Stimulated activated memory B cell treated with anti-CD40 and anti-IgM and Interleukin-4, amounts not matched to agents 10 μg/mL and 1 μg/mL and 100 μg/mL, for 72 hours (primary cell): ENCODE results near the gene NOP56.
"Not testable (repeated sequence)": the region's sequence is repeated elsewhere in the genome, so short reads cannot be mapped to it uniquely, and the experiment has no call there.

Experiments used
- ATAC-seq: fragments of 150-1000 bp; cut with Tn5 transposase; 2 replicates; pipeline ENCODE4 v1.10.0; 2021
- H3K27ac Mint-ChIP-seq: one replicate; pipeline ENCODE4 v1.8.0; 2022; ENCODE audit warnings: mild to moderate bottlenecking, mixed read lengths
- H3K27me3 Mint-ChIP-seq: one replicate; pipeline ENCODE4 v1.8.0; 2022; ENCODE audit warnings: mixed read lengths
- H3K36me3 Mint-ChIP-seq: one replicate; pipeline ENCODE4 v1.8.0; 2022; ENCODE audit warnings: mixed read lengths
- H3K4me1 Mint-ChIP-seq: one replicate; pipeline ENCODE4 v1.8.0; 2022; ENCODE audit warnings: mixed read lengths
- H3K4me3 Mint-ChIP-seq: one replicate; pipeline ENCODE4 v1.8.0; 2022; ENCODE audit warnings: mild to moderate bottlenecking, moderate library complexity, mixed read lengths
- H3K9me3 Mint-ChIP-seq: one replicate; pipeline ENCODE4 v1.8.0; 2022; ENCODE audit warnings: mixed read lengths

The NOP56 gene

DNA sequence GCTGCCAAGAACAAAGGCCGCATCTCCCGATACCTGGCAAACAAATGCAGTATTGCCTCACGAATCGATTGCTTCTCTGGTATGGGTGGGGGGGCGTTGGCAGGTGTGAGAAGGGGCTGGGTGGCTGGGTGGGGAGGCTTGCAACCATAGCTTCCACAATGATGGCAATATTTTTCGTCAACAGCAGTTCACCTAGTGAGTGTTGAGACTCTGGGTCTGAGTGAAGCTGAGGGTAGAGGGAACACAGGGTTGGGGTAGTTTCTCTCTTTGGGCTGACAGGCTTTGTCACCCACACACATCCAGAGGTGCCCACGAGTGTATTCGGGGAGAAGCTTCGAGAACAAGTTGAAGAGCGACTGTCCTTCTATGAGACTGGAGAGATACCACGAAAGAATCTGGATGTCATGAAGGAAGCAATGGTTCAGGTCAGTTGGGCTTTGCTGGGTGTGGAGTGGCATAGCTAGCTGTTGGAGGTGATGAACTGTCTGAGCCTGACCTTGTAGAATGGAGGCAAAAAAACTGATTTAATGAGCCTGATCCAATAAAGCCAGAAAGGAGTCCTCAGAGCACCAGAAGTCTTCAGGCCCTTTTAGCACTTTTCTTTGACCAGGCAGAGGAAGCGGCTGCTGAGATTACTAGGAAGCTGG, 4.2 kb downstream of the NOP56 start:
- Mint-ChIP-seq H3K27me3 (no peaks in the 10 kb centered on the region), H3K9me3 (no peaks in the 10 kb centered on the region), H3K4me3 (no peak overlapping the region), H3K27ac (no peak overlapping the region), H3K4me1 (peaks cover 36% of the 10 kb centered on the region), H3K36me3 (peaks cover 77% of the 10 kb centered on the region)
- ATAC-seq = no peak

DNA sequence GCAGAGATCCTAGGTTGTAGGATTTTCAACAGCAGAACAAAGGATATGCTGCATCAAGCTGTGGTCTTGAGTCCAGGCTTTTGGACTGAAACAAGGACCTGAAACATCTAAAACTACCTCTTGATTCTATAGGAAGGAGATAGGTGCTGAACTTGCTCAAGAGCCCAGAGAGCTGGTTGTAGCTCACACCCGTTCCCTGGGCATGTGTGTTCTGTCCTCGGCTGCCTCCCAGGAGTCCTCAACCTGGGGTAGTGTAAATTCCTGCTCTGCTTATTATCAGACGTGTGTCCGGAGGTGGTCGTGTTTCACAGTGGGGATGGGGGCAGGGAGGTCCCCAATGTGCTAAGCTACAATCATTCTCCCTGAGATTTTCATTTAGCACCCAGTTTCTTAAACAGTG, 4.8 kb downstream of the NOP56 start:
- peaks cover 83% of the 10 kb centered on the region for H3K36me3 Mint-ChIP-seq
- no peak overlapping the region for H3K27ac Mint-ChIP-seq
- no peaks in the 10 kb centered on the region for H3K9me3 Mint-ChIP-seq
- H3K27me3 Mint-ChIP-seq = no peaks in the 10 kb centered on the region
- H3K4me1 Mint-ChIP-seq = peaks cover 42% of the 10 kb centered on the region
- no peak overlapping the region for H3K4me3 Mint-ChIP-seq
- ATAC-seq = no peak

DNA sequence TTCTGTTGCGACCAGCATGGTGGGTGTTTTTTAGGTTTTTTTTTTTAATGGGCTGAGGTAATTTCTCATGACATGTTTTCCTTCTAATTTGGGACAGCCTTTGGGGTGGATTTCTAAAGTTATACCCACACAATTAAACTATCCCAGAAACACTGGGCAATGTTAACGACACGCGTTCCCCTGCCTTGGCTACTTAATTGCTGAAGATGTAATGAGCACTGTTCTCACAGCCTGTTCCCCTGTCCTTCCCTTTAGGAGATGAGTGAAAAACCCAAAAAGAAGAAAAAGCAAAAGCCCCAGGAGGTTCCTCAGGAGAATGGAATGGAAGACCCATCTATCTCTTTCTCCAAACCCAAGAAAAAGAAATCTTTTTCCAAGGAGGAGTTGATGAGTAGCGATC, 5.2 kb downstream of the NOP56 start:
- Mint-ChIP-seq H3K36me3 (peaks cover 86% of the 10 kb centered on the region), H3K27me3 (no peaks in the 10 kb centered on the region), H3K9me3 (no peaks in the 10 kb centered on the region), H3K27ac (no peak overlapping the region), H3K4me1 (peaks cover 46% of the 10 kb centered on the region), H3K4me3 (no peak overlapping the region)
- no peak for ATAC-seq

DNA sequence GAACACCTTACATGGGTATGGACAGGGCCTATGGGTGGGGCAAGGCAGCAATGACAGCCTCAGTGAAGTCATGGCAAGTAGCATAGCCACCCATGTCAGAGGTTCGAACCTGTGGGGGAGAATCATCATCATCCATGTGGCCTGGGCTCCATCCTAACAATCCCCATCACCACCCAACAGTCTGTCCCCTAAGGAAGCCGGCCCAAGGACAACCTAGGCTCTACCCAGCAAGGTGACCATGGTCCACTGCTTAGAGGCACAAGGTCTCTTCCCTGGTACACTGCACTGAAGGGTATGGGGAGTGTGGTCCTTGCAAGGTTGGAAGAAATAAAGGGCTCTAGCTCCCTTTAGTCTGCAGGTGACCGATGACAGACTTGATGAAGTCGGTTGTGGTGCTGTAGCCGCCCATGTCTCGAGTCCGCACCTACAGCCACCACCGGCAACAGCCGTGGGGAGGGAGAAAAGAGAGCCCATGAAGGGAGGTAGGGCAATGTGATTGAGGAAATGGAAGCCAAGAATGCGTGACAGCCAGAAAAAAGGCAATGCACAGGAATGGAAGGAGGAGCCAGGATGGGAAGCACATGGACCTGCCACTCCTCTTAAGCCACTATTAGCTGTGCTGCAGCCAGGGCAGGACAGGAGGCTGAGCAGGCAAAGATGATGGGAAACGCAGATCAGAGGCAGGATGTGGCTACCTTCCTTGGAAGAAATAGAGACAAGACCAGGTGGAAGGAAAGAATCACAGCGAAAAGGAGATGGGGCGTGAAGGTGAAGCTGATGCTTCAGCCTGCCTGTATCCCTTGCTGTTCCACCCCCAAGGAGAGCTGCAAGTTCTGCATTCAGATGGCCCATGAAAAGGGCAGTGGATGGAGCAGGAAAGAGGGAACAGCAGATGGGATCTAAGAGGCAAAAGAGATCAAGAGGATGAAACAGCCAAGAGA, 6.3 kb downstream of the NOP56 start:
- peak; percentile 41 for ATAC-seq
- H3K4me3 Mint-ChIP-seq = no peak overlapping the region

DNA sequence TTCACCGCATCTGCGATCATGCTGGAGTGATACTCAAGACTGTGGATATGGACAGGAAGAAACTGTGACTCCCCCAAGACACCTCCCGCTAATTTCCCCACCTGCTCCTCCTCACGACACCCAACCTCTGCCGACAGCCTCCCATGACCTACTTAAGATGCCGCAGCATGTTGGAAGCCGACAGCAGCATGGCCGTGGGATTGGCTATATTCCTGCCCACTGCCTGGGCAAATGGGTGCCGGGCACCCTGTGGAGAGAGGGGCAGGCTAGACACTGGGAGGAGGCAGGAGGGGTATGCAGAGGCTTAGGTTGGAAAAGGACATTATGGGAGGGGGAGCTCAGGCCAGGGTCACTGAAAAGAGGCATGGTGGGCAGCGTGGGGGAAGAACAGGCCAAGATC, 7.1 kb downstream of the NOP56 start:
- H3K4me3 Mint-ChIP-seq = no peak overlapping the region
- peaks cover 52% of the 10 kb centered on the region for H3K4me1 Mint-ChIP-seq

More for the DNA sequence above, 6.3 kb downstream of the NOP56 start:
- Mint-ChIP-seq H3K36me3 (peaks cover 82% of the 10 kb centered on the region), H3K27me3 (no peaks in the 10 kb centered on the region), H3K9me3 (no peaks in the 10 kb centered on the region), H3K4me1 (peaks cover 53% of the 10 kb centered on the region), H3K27ac (no peak overlapping the region)

DNA sequence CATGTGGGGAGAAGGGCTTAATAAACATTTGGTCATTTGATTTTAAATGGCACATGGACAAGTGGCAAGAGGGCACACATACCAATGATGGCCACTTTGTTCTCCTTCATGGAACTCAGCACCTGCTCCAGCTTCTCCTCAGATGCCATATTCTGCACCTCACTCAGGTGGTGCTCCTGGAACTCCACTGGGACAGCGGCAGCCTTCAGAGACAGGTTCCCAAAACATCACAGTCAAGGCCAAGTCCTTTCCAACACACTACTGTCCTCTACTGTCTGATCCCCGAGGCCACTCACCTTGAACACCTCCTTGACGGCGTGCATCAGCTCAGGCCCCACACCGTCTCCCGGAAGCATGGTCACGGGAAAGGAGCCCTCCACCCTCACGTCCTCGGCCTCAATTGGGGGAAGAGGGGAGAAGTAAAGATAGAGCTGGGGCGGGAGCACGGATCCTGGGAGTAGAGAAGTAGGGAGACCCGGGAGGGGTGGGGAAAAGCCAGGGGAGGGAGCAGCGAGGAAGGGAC, 11.0 kb downstream of the NOP56 start:
- Mint-ChIP-seq H3K27ac (peak overlapping the region; percentile 88), H3K9me3 (no peaks in the 10 kb centered on the region), H3K4me3 (peak overlapping the region; percentile 84), H3K36me3 (peaks cover 37% of the 10 kb centered on the region), H3K4me1 (peaks cover 34% of the 10 kb centered on the region), H3K27me3 (peaks cover 6% of the 10 kb centered on the region)
- ATAC-seq = no peak

More for the DNA sequence above, 7.1 kb downstream of the NOP56 start:
- Mint-ChIP-seq H3K27ac (no peak overlapping the region), H3K27me3 (no peaks in the 10 kb centered on the region), H3K36me3 (peaks cover 73% of the 10 kb centered on the region), H3K9me3 (no peaks in the 10 kb centered on the region)
- ATAC-seq = no peak

DNA sequence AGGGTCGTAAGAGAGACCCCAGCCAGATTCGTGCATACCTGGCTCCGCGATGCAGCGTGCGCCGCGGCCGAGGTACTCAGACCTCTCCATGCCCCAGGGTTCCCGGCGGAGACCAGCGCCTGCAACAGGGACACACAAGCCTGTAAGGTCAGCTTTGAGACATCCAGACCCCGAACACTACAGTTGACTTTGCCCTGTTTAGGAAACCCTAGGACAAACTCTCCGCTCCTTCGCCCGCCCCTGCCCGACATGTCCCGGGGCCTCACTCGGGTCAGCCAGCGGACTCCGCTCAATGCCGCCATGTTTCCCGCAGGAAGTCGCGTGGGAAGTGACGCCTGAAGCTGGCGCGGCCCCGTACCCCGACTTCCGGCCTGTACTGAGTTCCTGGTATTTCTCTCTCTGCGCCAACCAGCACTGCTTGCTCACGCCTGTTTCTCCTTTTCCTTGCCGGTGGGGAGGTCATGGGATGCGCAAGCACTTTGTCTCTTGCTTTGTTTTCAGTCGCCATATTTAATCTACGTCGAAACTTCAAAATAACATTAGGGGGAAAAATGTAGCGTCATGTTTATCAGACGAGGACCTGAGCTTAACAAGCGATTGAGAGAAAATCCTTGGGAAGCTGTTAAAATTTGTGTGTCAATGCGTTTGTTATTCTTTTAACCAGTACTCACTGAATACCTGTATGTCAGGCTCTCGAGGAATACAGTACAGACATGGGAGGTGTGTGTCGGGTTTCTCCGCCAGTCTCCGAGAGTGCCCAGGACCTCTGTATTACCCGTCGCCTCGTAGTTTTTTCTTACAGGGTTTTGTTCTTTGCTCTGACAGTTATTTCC, 11.7 kb downstream of the NOP56 start, which contains the start of gene IDH3B:
Gene IDH3B (minus strand): TSS at position 330 of the 833 bp plus-strand sequence. CDS start 28 bp downstream, at position 302.
- Mint-ChIP-seq H3K4me1 (peaks cover 34% of the 10 kb centered on the region), H3K27me3 (peaks cover 11% of the 10 kb centered on the region), H3K9me3 (no peaks in the 10 kb centered on the region), H3K4me3 (peak within 1 kb of the TSS; percentile 84), H3K36me3 (peaks cover 30% of the 10 kb centered on the region), H3K27ac (peak within 1 kb of the TSS; percentile 88)
- peak; percentile 97 for ATAC-seq

DNA sequence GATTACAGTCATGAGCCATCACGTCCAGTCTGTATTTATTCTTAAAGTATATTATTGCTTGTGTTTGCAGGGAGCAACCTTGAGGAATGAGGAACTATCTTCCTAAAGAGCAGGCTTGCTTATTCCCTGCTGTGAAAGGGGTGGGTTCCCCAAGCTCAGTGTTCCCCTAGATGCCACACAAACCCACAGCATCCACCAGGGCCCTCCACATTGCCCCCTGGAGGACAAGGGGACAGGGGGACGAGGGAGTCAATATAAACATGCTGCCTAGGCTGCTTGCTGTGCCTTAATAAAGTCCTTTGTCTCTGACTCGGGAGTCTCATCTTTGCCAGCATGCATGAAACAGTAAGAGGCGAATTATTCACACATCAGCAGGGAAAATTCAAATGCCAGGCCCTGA, 19.5 kb downstream of the NOP56 start:
- Mint-ChIP-seq H3K27ac (no peak overlapping the region), H3K27me3 (peaks cover 11% of the 10 kb centered on the region), H3K4me1 (no peaks in the 10 kb centered on the region), H3K36me3 (no peaks in the 10 kb centered on the region), H3K9me3 (no peaks in the 10 kb centered on the region), H3K4me3 (no peak overlapping the region)
- ATAC-seq = no peak

DNA sequence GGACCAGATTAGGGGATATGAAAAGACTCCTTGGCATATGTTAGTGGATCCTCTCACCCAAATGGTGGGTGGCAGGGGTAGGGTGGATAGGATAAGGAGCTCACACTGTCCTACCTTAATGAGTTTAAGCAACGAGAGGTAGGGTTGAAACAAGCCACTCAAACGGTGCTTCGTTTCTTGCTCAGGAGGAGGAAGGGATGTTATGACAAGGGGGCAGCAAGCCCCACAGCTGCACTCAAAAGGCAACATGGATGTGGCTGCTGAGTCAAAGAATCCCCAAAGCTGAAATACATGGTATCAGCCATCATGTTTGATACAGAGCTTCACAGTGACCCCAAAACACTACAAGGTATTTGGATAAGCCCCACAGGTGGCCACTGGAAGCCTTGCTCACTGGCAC, 20.0 kb downstream of the NOP56 start:
- no peaks in the 10 kb centered on the region for H3K9me3 Mint-ChIP-seq
- ATAC-seq = no peak
- H3K27me3 Mint-ChIP-seq = peaks cover 11% of the 10 kb centered on the region
- H3K27ac Mint-ChIP-seq = no peak overlapping the region
- no peaks in the 10 kb centered on the region for H3K4me1 Mint-ChIP-seq
- no peaks in the 10 kb centered on the region for H3K36me3 Mint-ChIP-seq
- H3K4me3 Mint-ChIP-seq = no peak overlapping the region

DNA sequence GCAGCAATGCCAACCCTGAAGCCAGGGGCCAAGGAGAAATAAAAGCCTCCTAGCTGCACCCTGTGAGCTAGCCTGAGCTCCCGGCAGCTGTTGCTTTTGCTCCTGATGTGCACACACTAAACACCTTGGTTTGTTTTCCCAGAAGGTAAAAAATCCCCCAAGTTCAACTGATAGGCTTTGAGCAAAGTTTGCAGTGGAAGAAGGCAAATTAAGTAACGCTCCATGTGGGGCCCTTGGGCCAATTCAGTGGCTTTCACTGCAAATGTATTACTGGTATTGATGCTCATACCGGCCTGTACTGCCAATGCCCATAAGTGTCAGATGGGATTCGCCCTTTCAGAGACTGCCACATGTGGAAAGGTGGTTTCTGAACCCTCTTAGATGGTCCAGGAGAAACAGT, 21.0 kb downstream of the NOP56 start:
- no peaks in the 10 kb centered on the region for H3K4me1 Mint-ChIP-seq

DNA sequence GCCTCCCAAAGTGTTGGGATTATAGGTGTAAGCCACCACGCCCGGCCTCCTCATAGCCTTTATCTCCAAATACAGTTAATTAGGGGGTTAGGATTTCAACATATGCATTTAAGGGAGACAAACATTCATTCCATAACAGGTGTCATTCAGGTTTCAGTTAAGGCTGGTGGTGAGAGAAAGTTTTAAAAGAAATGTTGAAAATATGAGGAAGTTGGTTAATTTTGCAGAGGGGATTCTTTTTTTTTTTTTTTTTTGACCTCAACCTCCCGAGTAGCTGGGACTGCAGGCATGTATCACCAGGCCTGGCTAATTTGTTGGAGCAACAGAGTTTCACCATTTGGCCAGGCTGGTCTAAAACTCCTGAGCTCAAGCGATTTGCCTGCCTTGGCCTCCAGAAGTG, 27.6 kb downstream of the NOP56 start:
- no peak for ATAC-seq
- Mint-ChIP-seq H3K4me1 (peaks cover 5% of the 10 kb centered on the region), H3K27ac (no peak overlapping the region), H3K36me3 (no peaks in the 10 kb centered on the region), H3K4me3 (no peak overlapping the region), H3K27me3 (no peaks in the 10 kb centered on the region), H3K9me3 (peaks cover 7% of the 10 kb centered on the region)

More for the DNA sequence above, 21.0 kb downstream of the NOP56 start:
- H3K27me3 Mint-ChIP-seq = peaks cover 5% of the 10 kb centered on the region
- H3K9me3 Mint-ChIP-seq = no peaks in the 10 kb centered on the region
- H3K4me3 Mint-ChIP-seq = no peak overlapping the region
- no peak overlapping the region for H3K27ac Mint-ChIP-seq
- no peak for ATAC-seq
- no peaks in the 10 kb centered on the region for H3K36me3 Mint-ChIP-seq

DNA sequence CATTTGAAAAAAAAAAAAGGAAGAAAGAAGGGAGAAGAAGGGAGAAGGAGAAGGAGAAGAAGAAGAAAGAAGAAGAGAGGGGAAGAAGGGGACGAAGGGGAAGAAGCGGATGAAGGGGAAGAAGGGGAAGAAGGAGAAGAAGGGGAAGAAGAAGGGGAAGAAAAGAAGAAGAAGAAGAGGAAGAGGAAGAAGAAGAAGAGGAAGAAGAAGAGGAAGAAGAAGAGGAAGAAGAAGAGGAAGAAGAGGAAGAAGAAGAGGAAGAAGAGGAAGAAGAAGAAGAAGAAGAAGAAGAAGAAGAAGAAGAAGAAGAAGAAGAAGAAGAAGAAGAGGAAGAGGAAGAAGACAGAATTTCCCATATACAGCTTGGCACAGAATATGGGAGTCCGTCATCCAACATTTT, 29.6 kb downstream of the NOP56 start:
- not testable (repeated sequence) for H3K9me3 Mint-ChIP-seq, H3K27ac Mint-ChIP-seq, ATAC-seq, H3K27me3 Mint-ChIP-seq, H3K4me1 Mint-ChIP-seq, H3K4me3 Mint-ChIP-seq, H3K36me3 Mint-ChIP-seq

DNA sequence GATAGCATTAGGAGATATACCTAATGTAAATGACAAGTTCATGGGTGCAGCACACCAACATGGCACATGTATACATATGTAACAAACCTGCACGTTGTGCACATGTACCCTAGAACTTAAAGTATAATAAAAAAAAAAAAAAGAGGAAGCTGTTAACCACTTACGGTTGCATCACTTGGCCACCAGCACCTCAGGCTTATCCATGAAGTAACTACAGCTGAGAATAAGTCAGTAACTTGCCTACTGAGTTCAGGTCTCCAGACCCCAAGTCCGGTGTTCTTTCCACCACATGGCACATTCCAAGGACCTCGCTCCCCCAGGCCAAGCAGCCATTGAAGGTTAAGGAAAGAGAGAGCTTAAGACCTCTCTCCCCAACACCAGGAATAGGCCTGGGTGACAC, 32.4 kb downstream of the NOP56 start:
- H3K36me3 Mint-ChIP-seq, ATAC-seq, H3K9me3 Mint-ChIP-seq: not testable (repeated sequence)

DNA sequence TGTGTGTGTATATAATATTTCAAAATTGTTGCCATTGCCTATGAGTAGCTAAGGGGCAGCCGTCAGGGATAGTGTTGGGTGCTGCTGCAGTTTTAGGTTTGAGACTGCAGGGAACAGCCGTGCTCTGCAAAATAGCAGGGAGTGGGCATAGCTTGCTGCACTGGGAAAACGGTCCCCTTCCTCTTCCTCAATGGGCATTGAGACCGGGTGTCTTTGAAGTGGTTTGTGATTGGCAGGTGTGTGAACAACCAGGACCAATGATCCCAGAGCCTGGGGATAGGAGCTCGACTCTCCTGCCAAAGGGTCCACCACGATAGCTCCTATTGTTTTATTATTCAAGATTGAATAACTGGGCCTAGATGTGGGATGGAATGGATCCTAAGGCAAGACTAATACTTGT, 35.1 kb downstream of the NOP56 start:
- H3K27ac Mint-ChIP-seq = no peak overlapping the region

More for the DNA sequence above, 32.4 kb downstream of the NOP56 start:
- H3K4me1 Mint-ChIP-seq = peaks cover 12% of the 10 kb centered on the region
- H3K27ac Mint-ChIP-seq, H3K4me3 Mint-ChIP-seq: not testable (repeated sequence)
- peaks cover 28% of the 10 kb centered on the region for H3K27me3 Mint-ChIP-seq

More for the DNA sequence above, 35.1 kb downstream of the NOP56 start:
- Mint-ChIP-seq H3K4me3 (no peak overlapping the region), H3K4me1 (peaks cover 19% of the 10 kb centered on the region), H3K36me3 (no peaks in the 10 kb centered on the region), H3K27me3 (peaks cover 53% of the 10 kb centered on the region), H3K9me3 (no peaks in the 10 kb centered on the region)
- ATAC-seq = no peak
